PC-3 (cell line): ENCODE measurements around the gene RTN1. TPM values are rescaled to one million over a fixed set of nuclear protein-coding genes. Genes with fewer than 3 reads are reported as not detected.

Experiments used
- ATAC-seq: fragments of 200-7000 bp; cut with Tn5 transposase; 2 replicates; pipeline ENCODE4 v1.9.1; 2020; ENCODE audit warnings: mild to moderate bottlenecking, moderate library complexity
- BruUV-seq: library from RNA; stranded (reverse); fragments of 400-500 nt; replicated peaks from 2 replicates; lab custom pipeline; 2021; lab: Mats Ljungman, UMichigan
- CTCF ChIA-PET: fragments of 300-600 bp; sonication (Branson Sonifier 250); formaldehyde crosslinking; loops from one replicate; lab custom pipeline; 2022; ENCODE audit warnings: antibody characterized with exemption; lab: Charles Lee
- POLR2A ChIA-PET: fragments of 300-600 bp; sonication (Branson Sonifier 250); formaldehyde crosslinking; loops from one replicate; lab custom pipeline; 2022; ENCODE audit warnings: antibody characterized with exemption; ENCODE audit not compliant: unreplicated experiment; lab: Charles Lee
- DNase-seq: peaks from one replicate; pipeline ENCODE4 v3.0.0-alpha.2; 2015
- H2AFZ ChIP-seq: fragments of 300-600 bp; sonication (generic); 2 replicates; pipeline ENCODE4 v1.6.0; 2016; ENCODE audit warnings: antibody characterized with exemption, low read length
- H3F3A ChIP-seq: fragments of 300-600 bp; sonication (generic); one replicate; pipeline ENCODE4 v1.6.0; 2017; ENCODE audit warnings: antibody characterized with exemption, low read length, control low read depth, mild to moderate bottlenecking; ENCODE audit not compliant: unreplicated experiment
- H3K27ac ChIP-seq: fragments of 300-600 bp; sonication (generic); 2 replicates; pipeline ENCODE4 v1.5.1; 2016; ENCODE audit warnings: mild to moderate bottlenecking, low read length
- H3K27me3 ChIP-seq: fragments of 300-600 bp; sonication (generic); 2 replicates; pipeline ENCODE4 v1.6.1; 2016; ENCODE audit warnings: low read length, mixed read lengths
- H3K36me3 ChIP-seq: fragments of 300-600 bp; sonication (generic); 2 replicates; pipeline ENCODE4 v1.6.1; 2016; ENCODE audit warnings: low read depth, mixed run types, low read length, mixed read lengths
- H3K4me1 ChIP-seq: fragments of 300-600 bp; sonication (generic); 2 replicates; pipeline ENCODE4 v1.5.1; 2016; ENCODE audit warnings: low read length; ENCODE audit not compliant: insufficient read depth
- H3K4me2 ChIP-seq: fragments of 300-600 bp; sonication (generic); 2 replicates; pipeline ENCODE4 v1.6.0; 2016; ENCODE audit warnings: low read length
- H3K4me3 ChIP-seq: fragments of 300-600 bp; sonication (generic); 2 replicates; pipeline ENCODE4 v1.5.1; 2016; ENCODE audit warnings: mild to moderate bottlenecking, low read length, mixed read lengths
- H3K79me2 ChIP-seq: fragments of 300-600 bp; sonication (generic); 2 replicates; pipeline ENCODE4 v1.6.1; 2017; ENCODE audit warnings: low read length, mixed read lengths
- H3K9ac ChIP-seq: fragments of 300-600 bp; sonication (generic); 2 replicates; pipeline ENCODE4 v1.6.0; 2016; ENCODE audit warnings: mild to moderate bottlenecking, low read length
- H3K9me2 ChIP-seq: fragments of 300-600 bp; sonication (generic); replicated peaks from 2 replicates; pipeline ENCODE4 v1.6.1; 2016; ENCODE audit warnings: mixed run types, low read length, mixed read lengths
- H3K9me3 ChIP-seq: fragments of 300-600 bp; sonication (generic); 2 replicates; pipeline ENCODE4 v1.6.1; 2016; ENCODE audit warnings: low read length, mixed read lengths
- H4K20me1 ChIP-seq: fragments of 300-600 bp; sonication (generic); 2 replicates; pipeline ENCODE4 v1.6.1; 2016; ENCODE audit warnings: low read length, mixed read lengths
- CTCF ChIP-seq: fragments of 300-600 bp; sonication (generic); conservative IDR thresholded peaks from 2 replicates; pipeline ENCODE4 v1.5.1; 2017; ENCODE audit warnings: antibody characterized with exemption, low read depth, mild to moderate bottlenecking, low read length
- EZH2 ChIP-seq: fragments of 300-600 bp; sonication (generic); IDR thresholded peaks from one replicate; pipeline ENCODE4 v1.6.1; 2017; ENCODE audit warnings: antibody characterized with exemption, mild to moderate bottlenecking, low read length; ENCODE audit not compliant: unreplicated experiment
- EZH2phosphoT487 ChIP-seq: fragments of 300-600 bp; sonication (generic); IDR thresholded peaks from 2 replicates; pipeline ENCODE4 v1.6.1; 2018; ENCODE audit warnings: mild to moderate bottlenecking, antibody characterized with exemption, low read length, borderline replicate concordance
- intact Hi-C: fragments of 100-400 bp; cut with micrococcal nuclease; formaldehyde crosslinking; loops from 2 replicates; pipeline ENCODE4 v1.9.0; 2023
- total RNA-seq: library from RNA; depleted of rRNA; stranded (reverse); fragments of >200 nt; gene quantifications from 2 replicates; pipeline ENCODE4 v1.2.3, GENCODE V29; 2014

The RTN1 gene
- total RNA-seq, 1 experiment from 2014 or later = not detected

GRCh38 chr14:59850458-59850857 lies 20.1 kb downstream of the RTN1 start:
- ChIA-PET POLR2A (no interaction called here), CTCF (no interaction called here)
- no TSS peak for BruUV-seq
- Histone ChIP-seq H3F3A (no peaks in the 10 kb centered on the region), H3K4me3 (no peak overlapping the region), H3K27ac (no peak overlapping the region), H3K36me3 (no peaks in the 10 kb centered on the region), H3K27me3 (peaks cover 45% of the 10 kb centered on the region), H3K79me2 (no peaks in the 10 kb centered on the region), H4K20me1 (no peaks in the 10 kb centered on the region), H3K9me3 (no peaks in the 10 kb centered on the region), H3K4me1 (no peaks in the 10 kb centered on the region), H3K9me2 (no peaks in the 10 kb centered on the region), H3K9ac (no peak overlapping the region), H3K4me2 (no peak overlapping the region), H2AFZ (no peak overlapping the region)
- DNase-seq (no peak), ATAC-seq (no peak)
- intact Hi-C loops = no loop called here
- TF ChIP-seq EZH2 = no peak
- TF ChIP-seq CTCF = no peak
- TF ChIP-seq EZH2phosphoT487 = no peak

GRCh38 chr14:59849411-59850130 lies 21.0 kb downstream of the RTN1 start:
- TF ChIP-seq EZH2phosphoT487 (no peak), CTCF (no peak), EZH2 (no peak)
- no peak overlapping the region for H3K27ac ChIP-seq
- CTCF ChIA-PET = no interaction called here
- DNase-seq = no peak
- no peaks in the 10 kb centered on the region for H3K4me1 ChIP-seq
- H3K4me3 ChIP-seq = no peak overlapping the region
- POLR2A ChIA-PET = no interaction called here
- no peaks in the 10 kb centered on the region for H3K36me3 ChIP-seq
- no peak overlapping the region for H3K4me2 ChIP-seq
- H3K27me3 ChIP-seq = peaks cover 45% of the 10 kb centered on the region
- H3K79me2 ChIP-seq = no peaks in the 10 kb centered on the region
- BruUV-seq = no TSS peak
- no peaks in the 10 kb centered on the region for H3F3A ChIP-seq
- no peaks in the 10 kb centered on the region for H3K9me3 ChIP-seq
- no peaks in the 10 kb centered on the region for H4K20me1 ChIP-seq
- ATAC-seq = no peak
- no peaks in the 10 kb centered on the region for H3K9me2 ChIP-seq
- intact Hi-C loops = no loop called here
- H2AFZ ChIP-seq = no peak overlapping the region
- H3K9ac ChIP-seq = no peak overlapping the region

- Histone ChIP-seq H3K4me1 (no peaks in the 10 kb centered on the region), H3K4me3 (no peak overlapping the region), H3K79me2 (no peaks in the 10 kb centered on the region), H4K20me1 (no peaks in the 10 kb centered on the region), H3K27ac (no peak overlapping the region), H3K36me3 (no peaks in the 10 kb centered on the region), H3K9me2 (no peaks in the 10 kb centered on the region), H3K4me2 (no peak overlapping the region), H3K9ac (no peak overlapping the region), H3K9me3 (no peaks in the 10 kb centered on the region), H3K27me3 (peaks cover 49% of the 10 kb centered on the region), H2AFZ (no peak overlapping the region), H3F3A (no peaks in the 10 kb centered on the region)
- ChIA-PET CTCF (no interaction called here), POLR2A (no interaction called here)
- DNase-seq (no peak), ATAC-seq (no peak)
- TF ChIP-seq EZH2 (no peak), CTCF (no peak), EZH2phosphoT487 (no peak)
- intact Hi-C loops = no loop called here
- BruUV-seq = no TSS peak
Observed at GRCh38 chr14:59848671-59849070, 21.9 kb downstream of the RTN1 start.
